ENCODE measurements around the gene LRRC7. TPM values are rescaled to one million over a fixed set of nuclear protein-coding genes. Genes with fewer than 3 reads are reported as not detected.
"Not testable (repeated sequence)": the region's sequence is repeated elsewhere in the genome, so short reads cannot be mapped to it uniquely, and the experiment has no call there.

Gene LRRC7
- total RNA-seq, 1 donor from 2014 or later, result 0.06 TPM

DNA sequence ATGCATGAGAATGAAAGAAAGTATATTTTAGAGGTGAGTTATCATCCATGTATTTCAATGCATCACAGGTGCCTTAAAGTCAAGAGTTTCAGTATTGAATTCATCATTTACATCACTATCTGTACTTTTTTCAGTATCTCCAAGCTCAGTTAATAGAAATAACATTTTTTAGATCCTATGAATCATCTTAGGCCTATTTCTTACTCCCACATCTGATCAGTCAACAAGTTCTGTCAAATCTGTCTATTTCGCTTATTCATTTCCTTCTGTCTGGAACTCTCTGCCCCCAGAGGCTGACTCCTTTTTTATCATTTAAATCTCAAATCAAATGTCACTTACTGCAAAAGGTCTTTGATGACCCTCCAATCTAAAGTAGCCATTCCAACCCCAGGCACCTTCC, 295.2 kb downstream of the LRRC7 start:
- DNase-seq (ENCODE audit: extremely low read depth, low read depth, low spot score), result no peak

DNA sequence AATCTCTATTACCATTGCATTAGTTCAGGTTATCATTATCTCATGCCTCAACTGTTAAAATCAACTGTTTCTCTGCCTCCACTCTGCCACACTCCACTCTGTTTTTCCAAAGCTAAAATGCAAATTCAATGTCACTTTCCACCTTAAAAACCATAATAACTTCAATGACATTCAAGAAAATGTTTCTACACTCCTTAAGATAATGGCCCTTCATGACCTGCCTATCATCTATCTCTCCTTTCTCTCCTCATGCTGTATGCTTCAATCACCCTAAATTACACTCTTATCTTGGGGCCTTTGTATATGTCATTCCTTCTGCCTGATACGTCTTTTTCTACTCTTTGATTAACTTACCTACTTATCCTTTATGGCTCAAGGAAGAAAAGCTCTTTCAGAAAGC, 296.0 kb downstream of the LRRC7 start:
- DNase-seq (ENCODE audit: extremely low read depth, low read depth, low spot score), result no peak

DNA sequence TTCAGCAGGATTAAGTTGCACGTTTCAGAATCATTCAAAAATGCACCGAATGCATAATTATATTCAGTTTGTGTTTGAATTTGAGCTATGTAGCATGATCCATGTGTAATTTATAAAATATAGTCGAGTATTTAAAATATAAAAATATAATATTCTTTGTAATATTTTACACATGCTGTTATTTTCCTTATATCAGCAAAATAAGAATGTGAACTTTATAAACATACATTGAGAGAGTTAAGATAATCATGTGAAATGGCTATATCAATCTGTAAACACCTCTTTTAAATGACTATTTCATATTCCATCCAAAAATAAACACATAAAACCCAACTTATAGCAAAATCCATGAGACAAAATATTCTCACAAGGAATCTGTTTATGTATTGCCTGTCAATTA, 303.7 kb downstream of the LRRC7 start:
- DNase-seq (ENCODE audit: extremely low read depth, low read depth, low spot score), result no peak

DNA sequence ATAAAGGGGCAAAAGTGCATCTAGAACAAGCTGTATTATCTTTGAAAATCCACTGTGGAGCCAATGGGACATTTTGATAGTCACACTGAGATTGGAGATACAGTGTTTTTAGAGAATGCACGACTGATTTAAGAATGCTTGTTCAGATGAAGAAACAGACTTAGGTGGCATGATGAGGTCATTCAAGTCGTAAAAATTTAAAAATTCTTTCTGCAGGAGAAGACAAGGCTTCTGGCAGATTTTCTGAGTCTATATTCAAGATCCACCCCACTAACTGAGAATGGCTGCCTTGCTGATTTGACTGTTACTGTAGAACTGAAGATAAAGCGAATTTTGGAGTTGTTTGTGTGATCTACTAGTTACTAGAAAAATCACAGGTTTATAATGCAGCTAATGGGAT, 310.6 kb downstream of the LRRC7 start:
- no peak for DNase-seq (ENCODE audit: extremely low read depth, low read depth, low spot score)

DNA sequence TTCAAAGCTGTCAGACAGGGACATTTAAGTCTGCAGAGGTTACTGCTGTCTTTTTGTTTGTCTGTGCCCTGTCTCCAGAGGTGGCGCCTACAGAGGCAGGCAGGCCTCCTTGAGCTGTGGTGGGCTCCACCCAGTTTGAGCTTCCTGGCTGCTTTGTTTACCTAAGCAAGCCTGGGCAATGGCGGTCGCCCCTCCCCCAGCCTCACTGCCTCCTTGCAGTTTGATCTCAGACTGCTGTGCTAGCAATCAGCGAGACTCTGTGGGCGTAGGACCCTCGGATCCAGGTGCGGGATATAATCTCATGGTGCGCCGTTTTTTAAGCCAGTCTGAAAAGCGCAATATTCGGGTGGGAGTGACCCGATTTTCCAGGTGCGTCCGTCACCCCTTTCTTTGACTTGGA, 320.3 kb downstream of the LRRC7 start:
- DNase-seq (ENCODE audit: extremely low read depth, low read depth, low spot score), result not testable (repeated sequence)

DNA sequence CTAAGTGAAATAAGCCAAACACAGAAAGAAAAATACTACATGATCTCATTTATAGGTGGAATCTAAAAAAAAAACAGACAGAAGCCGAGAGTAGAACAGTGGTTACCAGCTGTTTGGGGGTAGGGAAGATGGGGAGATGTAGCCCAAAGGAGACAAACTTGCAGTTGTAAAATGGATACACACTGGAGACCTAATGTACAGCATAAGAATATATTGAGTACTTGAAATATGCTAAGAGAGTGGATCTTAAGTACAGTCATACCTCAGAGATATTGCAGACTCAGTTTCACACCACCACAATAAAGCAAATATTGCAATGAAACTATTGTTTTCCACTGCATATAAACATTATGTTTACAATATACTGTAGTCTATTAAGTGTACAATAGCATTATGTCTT, 320.9 kb downstream of the LRRC7 start:
- no peak for DNase-seq (ENCODE audit: extremely low read depth, low read depth, low spot score)

DNA sequence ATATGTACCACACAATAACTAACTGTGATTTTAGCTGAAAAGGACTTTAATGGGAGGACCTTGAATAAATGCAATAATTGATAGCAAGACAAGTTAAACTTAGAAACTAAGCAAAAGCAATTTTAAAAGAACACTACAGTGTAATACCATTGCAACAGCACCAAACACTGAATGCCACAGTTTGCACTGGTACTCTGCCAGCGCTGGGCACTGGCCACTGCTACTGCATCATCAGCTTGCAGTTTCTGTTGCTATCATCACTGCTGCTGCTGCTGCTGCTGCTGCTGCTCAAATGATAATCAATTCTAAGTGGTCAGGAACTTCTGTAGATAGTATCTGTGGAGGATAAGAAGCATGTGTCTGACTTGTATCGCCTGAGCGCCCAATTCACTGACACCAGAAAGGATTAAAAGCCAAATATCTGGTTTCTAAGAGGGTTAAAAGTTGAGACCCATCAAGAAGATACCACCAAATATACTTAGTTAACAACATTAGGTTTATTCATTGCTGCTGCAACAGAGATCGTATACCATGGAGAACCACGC, 330.8 kb downstream of the LRRC7 start:
- DNase-seq (ENCODE audit: extremely low read depth, low read depth, low spot score), result no peak

DNA sequence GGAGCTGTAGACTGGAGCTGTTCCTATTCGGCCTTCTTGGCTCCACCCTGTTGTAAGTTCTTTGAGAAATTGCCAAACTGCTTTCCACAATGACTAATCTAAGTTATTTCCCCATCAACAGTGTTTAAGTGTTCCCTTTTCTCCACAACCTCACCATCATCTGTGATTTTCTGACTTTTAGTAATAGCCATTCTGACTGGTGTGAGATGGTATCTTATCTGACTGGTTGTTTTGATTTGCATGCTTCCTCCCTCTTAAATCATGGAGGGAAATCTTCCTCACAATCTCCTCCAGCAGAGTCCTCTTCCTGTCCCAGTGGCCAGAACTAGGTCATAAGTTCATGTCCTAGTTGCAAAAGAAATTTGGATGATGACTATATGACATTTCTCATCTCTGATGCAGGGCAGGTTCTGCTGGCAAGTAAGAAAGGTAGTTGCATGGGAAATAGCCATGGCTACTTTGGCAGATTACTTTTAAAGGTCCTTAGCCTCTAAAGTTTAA, 343.6 kb downstream of the LRRC7 start:
- DNase-seq (ENCODE audit: extremely low read depth, low read depth, low spot score), result no peak

DNA sequence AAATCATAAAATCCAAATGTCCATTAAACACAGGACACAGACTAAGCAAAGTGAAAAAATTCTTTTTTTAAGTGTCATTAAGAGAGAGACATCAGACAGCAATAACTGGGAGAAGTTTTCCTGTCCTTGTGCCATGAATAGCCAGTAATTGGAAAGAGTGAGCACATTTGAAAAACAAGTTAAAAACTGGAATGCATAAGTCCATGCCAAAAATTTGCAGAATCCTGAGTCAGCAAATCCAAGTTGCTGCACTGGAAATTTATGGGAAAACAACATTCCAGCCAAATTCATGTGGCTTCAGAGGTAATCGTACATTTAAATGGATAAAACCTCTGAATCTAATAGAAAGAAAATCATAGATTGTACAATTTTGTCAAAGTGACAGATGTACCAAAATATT, 346.3 kb downstream of the LRRC7 start:
- DNase-seq (ENCODE audit: extremely low read depth, low read depth, low spot score), result no peak

DNA sequence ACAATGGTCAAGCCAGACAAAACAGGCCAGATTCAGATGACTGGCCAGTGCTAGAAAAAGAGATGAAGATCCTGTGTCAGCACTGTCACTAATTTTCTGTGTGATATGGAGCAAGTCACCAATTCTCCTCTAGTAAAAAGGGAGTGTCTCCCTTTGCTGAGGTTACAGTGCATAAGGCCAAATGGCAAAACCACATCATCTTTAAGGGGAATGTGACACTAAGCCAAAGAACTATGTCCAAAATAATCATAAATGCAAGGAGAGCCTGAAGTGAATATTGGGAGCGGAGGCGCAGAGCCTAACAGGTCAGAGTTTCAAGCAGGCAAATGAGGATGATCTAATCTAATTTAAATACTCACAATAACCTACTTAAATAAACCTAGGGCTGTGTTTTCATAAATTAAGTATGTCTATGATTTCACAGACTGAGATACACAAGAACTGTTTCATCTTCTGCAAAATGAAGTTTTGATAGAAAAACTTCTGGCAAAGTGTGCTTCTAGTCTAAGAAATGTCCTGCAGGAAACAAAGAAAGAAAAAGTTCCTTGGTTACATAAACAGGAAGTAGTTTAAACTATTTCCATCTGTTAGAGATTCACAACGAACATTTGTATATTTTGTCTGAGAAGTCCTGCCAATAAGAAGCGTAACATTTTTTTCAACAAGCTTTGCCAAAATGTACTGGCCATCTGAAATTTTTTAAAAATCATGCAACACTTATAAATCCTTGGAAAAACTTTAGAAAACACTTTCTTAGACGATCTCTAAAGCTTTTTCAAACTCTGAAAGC, 347.4 kb downstream of the LRRC7 start:
- no peak for DNase-seq (ENCODE audit: extremely low read depth, low read depth, low spot score)

DNA sequence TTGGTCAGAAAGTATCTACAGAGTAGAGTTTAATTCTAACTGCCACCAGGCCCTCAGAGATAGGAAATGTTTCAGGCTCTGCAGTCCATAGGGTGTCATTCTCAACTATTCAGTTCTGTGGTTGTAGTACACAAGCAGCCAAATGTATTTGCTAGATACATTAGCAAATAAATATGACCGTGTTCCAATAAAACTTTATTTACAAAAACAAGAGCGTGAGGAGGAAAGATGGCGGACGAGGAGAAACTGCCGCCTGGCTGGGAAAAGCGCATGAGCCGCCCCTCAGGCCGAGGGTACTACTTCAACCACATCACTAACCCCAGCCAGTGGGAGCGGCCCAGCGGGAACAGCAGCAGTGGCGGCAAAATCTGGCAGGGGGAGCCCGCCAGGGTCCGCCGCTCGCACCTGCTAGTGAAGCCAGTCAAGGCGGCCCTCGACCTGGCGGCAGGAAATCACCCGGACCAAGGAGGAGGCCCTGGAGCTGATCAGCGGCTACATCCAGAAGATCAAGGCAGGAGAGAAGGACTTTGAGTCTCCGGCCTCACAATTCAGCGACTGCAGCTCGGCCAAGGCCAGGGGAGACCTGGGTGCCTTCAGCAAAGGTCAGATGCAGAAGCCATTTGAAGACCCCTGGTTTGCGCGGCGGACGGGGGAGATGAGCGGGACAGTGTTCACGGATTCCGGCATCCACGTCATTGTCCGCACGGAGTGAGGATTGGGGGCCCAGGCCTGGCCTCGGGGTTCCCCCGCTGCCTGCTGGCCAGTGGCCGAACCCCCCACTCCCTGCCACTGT, 351.6 kb downstream of the LRRC7 start:
- DNase-seq (ENCODE audit: extremely low read depth, low read depth, low spot score), result no peak

DNA sequence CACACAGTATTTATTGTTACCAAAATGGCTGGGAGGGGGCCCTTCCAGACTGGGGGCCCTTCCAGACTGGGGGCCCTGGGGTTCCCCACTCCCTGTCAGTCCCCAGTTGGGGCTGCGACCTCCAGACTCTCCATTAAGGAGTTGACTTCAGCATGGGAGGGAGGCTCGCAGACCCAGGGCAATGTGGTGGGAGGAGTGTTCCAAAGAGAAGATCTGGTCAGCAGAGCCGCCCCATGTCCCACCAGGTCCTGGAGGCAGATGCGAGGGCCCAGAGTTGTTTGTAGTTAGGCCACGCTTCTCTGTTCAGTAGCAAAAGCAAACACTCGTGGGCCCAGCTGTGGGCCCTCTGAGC, 352.2 kb downstream of the LRRC7 start:
- DNase-seq (ENCODE audit: extremely low read depth, low read depth, low spot score), result no peak

DNA sequence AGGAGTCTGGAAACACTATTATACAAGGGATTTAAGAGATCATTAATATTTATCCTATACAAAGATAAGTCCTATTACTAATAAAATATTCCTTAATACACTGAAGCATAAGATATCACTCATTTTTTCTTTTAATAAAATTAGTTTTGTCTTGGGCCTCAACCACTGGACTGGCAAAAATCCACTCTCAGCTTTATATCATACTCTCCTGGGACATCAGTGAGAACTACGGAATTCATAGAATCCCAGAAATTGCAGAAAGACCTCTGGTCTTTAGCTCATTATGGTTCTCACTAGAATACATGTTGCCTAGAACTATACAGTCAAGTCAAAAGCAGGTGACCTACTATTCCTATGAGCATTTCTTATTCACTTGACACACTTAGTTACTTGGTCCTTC, 352.7 kb downstream of the LRRC7 start:
- DNase-seq (ENCODE audit: extremely low read depth, low read depth, low spot score), result no peak

DNA sequence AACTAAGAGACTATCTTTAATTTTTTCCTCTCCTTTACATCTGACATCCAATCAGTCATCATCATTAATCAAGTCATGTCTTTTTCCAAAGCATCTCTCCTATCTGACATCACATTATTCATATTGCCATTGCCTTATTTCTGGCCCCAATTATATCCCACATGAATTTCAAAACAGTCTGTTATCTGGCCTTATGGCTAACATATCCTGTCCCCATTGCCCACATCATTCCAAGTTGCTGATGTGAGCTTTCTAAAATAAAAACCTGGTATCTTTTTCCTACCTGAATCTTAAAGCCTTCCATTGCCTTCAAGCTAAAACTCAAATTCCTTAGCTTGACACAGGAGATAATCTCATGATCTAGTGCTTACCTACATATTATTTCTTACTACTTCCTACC, 353.8 kb downstream of the LRRC7 start:
- DNase-seq (ENCODE audit: extremely low read depth, low read depth, low spot score), result no peak

DNA sequence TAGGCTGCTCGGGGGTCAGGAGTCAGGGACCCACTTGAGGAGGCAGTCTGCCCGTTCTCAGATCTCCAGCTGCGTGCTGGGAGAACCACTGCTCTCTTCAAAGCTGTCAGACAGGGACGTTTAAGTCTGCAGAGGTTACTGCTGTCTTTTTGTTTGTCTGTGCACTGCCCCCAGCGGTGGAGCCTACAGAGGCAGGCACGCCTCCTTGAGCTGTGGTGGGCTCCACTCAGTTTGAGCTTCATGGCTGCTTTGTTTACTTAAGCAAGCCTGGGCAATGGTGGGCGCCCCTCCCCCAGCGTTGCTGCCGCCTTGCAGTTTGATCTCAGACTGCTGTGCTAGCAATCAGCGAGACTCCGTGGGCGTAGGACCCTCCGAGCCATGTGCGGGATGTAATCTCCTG, 360.5 kb downstream of the LRRC7 start:
- not testable (repeated sequence) for DNase-seq (ENCODE audit: extremely low read depth, low read depth, low spot score)

DNA sequence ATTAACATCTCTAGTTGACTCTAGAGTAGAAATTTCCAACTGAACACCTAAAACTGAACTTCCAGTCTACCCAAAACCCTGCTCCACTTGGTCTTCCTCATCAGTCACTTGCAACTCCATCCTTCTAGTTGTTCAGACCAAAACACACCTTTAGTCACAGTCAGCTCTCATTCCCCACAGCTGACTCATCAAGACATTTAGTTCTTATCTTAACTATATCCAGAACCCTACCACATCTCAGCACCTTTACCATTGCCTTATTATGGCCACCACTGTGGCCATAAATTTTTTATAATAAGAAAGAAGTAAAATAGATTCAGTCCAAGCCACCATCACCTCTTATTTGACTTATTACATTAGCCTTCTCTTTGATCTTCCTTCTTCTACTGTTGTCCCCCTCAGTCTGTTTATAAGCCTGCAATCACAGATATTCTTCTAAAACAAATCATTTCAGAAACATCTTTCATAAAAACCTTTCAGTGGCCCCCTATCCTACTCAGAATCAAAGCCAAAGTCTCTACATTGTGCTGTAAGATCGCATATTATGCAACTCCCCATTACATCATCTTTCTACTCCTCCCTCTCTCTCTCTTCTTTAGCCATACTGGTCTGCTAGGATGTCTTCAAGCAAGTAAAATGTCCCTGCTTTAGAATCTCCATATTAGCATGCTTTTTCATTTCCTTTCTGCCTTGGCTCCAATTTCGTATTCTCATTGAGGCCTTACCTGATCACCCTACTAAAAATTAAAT, 361.8 kb downstream of the LRRC7 start:
- no peak for DNase-seq (ENCODE audit: extremely low read depth, low read depth, low spot score)

DNA sequence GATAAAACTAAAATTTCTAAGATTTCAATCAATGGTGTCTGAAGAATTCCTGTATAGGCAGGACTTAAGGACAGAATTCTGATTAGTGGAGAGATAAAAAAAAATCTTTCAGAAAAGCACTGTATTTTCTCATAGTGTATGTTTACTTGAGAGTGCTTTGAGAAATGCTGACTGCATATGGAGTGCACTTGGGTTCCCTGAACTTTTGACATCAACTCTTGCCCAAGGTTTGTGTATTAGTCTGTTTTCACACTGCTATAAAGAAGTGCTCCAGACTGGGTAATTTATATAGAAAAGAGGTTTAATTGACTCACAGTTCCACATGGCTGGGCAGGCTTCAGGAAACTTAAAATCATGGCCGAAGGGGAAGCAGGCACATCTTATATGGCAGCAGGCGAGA, 362.7 kb downstream of the LRRC7 start:
- DNase-seq (ENCODE audit: extremely low read depth, low read depth, low spot score), result no peak

DNA sequence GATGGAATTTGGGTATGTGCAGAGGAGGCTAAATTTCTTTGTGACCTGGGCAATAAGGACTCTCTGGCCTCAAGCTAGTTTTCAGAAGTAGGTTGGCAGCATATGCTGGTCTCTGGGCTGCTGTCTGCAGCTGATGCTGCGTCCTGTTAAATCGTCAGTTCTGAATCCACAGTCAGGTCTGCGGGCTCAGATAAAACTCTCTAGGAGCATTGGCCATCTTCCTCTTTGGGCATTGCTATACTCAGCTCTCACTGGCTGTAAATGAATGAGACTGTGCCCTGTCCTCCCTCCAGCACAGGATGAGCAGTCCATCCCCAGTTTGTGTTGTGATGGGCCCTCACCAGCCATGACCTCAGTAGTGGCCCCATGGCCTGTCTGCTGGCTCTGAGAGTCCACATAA, 365.0 kb downstream of the LRRC7 start:
- DNase-seq (ENCODE audit: extremely low read depth, low read depth, low spot score), result no peak

DNA sequence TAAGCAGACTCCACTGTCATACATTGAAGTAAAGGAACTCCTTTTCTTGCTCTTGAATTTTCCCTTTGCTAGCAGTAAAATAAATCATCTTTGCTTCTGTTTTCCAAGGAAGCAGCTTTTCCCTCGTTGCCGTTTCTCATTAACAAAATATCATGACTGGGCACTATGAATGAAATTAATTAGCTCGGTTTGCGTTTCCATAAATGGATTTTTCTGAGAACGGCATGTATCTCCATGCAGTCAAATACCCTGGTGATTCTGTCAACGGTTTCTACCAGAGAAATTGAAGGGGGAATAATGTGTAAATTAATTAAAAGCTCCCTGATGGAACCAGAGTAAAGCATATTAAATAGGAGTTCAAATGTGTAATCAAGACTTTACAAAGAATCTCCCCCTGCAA, 372.5 kb downstream of the LRRC7 start:
- DNase-seq (ENCODE audit: extremely low read depth, low read depth, low spot score), result no peak

DNA sequence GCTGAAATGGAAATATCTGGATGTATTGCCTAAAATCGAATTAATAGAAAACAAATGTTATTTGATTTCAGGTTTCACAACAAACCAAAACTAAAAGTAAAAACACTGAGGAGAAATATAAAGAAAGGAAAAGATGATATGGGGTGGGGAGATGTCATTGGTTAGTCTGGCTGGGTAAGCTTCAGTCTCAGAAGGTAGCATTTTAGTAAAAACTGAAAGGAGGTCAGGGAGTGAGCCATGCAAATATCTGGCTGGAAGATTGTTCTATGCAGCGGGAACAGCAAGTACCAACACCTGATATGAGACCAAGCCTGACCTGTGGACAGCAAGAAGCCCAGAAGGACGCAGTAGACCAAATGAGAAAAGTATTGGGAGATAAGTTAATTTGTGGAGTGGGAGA, 373.1 kb downstream of the LRRC7 start:
- DNase-seq (ENCODE audit: extremely low read depth, low read depth, low spot score), result no peak

DNA sequence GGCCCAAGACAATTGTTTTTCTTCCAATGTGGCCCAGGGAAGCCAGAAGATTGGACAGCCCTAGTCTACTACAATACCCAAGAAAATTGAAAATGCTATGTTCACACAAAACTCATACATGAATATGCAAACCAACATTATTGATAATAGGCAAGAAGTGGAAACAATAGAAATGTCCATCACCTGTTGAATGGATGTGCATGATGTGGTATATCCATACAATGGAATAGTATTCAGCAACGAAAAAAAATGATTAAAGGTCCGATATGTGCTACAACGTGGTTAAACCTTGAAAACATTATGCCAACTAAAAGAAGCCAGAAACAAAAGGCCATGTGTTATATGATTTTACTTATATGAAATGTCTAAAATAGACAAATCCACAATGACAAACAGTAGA, 375.3 kb downstream of the LRRC7 start:
- DNase-seq (ENCODE audit: extremely low read depth, low read depth, low spot score), result no peak

Data from glomerular endothelial cell (primary cell).